HTERT RPE-1 (cell line): ENCODE measurements around the gene TFF1.
"Not testable (repeated sequence)": the region's sequence is repeated elsewhere in the genome, so short reads cannot be mapped to it uniquely, and the experiment has no call there.

ENCODE experiments used
- in situ Hi-C: fragments of 300-500 bp; cut with MboI; formaldehyde crosslinking; loops from 4 replicates; pipeline ENCODE4 v1.14.3; 2020; ENCODE audit warnings: low sequenced_read_pairs

Gene TFF1

DNA sequence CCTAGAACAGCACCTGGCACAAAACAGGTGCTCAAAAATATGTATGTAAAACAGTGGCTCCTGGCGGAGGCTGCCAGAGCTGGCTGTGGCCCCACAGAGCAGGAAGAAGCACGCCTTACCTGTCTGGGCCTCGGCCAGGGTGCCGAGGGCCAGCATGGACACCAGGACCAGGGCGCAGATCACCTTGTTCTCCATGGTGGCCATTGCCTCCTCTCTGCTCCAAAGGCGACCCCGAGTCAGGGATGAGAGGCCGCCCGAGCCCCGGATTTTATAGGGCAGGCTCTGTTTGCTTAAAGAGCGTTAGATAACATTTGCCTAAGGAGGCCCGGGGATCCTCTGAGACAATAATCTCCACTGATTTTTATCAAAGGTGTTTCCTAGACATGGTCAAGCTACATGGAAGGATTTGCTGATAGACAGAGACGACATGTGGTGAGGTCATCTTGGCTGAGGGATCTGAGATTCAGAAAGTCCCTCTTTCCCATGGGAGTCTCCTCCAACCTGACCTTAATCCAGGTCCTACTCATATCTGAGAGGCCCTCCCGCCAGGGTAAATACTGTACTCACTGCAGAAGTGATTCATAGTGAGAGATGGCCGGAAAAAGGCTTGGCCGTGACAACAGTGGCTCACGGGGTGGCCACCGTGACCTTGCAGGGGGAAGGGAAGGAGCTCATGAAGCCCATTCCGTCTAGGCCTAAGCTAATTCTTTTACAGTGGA, at the start of gene TFF1:
Gene TFF1 (minus strand): TSS at position 244 of the 719 bp plus-strand sequence. CDS start 40 bp downstream, at position 204.
- in situ Hi-C loops: no loop called here

DNA sequence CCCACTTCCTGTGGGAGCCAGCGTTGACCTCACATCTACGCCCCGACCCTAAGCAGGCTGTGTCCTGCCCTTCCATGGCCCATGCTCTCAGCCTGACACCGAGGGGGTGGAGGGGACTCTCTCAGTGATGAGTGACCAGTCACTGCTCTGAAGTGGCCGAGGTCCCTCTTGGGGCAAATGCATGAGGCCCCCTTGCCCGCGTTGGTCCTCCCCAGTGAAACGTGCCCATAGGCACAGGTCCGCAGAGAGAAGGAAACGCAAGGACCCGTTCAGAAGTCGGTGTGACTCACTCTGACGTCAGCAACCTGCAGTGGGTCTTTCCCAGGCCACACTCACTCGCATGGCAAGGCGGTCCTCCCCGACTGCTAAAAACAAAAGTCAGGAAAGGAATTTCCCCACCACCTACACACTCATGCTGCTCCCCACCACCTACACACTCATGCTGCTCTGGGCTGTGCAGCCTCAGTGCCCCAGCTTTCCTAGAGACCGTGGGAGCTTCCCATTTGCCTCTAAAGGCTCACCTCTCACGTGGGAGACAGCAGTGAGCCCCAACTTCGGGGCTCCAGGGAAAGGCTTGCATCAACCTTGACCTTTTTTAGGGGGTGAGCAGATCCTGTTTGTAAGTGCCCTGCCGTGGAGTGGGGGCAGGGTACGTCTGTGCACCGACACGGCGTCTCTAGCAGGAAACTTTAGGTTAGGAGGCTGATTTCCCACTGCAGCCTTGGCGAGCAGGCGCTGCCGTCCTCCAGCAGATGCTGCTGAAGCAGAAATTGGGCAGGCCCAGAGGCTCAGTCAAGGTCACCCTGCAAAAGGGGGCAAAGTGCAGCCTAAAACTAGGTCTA, 48.8 kb upstream of the TFF1 start:
- in situ Hi-C loops: no loop called here

DNA sequence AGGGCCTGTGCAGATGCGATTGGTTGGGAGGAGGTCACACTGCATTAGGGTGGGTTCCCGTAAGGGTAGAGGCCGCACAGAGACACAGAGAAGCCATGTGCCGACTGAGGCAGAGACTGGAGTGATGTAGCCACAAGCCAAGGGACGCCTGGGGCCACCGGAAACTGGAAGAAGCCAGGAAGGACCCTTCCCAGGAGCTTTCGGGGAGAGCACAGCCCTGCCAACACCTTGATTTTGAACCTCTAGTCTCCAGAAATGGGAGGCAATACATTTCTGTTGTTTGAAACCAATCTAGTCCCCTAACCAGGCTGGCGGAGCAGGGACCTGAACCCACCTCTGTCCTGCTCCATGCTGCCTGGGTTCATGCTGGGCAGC, 48.2 kb upstream of the TFF1 start:
- in situ Hi-C loops: no loop called here

DNA sequence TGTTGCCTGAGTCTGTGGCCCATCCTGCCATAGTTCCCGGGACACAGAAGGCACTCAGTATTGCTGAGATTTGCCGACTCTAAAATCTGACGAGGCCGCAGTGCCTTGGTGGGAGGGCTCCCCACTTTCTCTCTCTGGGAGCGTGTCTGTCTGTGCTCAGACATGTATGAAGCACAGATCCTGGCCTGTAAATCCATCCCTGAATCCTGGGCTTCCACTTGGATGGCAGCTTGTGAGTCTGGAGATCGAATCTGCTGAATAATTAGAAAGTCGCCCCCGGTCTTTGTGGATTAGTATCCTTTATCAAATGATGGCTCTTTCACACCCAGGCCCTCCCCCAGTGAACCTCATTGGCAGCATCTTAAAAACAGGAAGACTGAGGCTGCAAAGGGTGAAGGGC, 47.7 kb upstream of the TFF1 start:
- in situ Hi-C loops: no loop called here

DNA sequence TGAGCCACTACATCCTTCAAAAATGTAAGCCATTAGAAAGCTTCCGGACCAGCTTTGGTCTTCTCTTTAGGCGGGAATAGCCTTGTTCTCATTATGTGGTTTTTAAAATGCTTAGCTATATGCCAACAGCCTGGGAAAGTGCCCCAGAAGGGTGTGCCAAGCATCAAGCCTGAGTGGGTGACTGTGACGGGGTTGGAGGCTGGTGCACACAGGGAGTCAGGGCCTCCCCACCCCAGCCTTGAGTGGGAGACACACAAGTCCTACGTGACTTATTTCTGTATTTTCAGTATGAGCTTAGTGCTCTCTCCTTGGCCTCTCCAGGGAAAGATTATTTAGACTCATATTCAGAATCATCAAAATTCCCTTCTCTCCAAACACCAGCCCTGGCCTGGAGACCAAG, 47.2 kb upstream of the TFF1 start:
- in situ Hi-C loops: no loop called here

DNA sequence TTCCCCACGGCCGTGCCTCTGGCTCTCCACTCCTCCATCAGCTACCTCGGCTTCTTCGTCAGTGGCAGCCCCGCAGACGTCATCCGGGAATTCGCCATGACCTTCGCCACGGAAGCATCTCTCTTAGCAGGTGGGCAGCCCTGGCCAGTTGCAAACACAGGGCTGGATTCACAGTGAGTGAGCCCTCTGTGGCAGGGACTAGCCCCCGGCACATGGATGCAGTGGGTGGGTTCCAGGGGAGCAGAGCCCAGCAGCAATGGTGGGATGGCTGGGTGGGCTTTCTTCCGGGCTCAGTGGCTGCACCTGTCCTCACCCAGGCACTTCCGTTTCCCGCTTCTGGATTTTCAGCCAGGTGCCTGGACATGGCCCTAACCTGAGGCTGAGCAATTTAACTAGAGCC, 46.8 kb upstream of the TFF1 start:
- in situ Hi-C loops: no loop called here

DNA sequence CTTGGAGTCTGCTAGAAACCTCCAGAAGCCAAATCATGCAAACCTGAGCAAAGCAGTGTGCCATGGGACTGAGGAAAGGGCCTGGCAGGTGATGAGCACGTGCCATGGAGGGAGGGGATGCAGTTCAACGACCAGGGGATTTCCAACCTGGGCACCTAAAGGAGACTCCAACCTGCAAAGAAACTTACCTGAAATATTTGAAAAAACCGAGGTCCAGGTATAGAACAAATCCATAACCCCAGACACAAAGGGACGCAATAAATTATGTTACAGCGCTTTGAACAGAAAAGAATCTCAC, 46.2 kb upstream of the TFF1 start:
- in situ Hi-C loops: no loop called here

DNA sequence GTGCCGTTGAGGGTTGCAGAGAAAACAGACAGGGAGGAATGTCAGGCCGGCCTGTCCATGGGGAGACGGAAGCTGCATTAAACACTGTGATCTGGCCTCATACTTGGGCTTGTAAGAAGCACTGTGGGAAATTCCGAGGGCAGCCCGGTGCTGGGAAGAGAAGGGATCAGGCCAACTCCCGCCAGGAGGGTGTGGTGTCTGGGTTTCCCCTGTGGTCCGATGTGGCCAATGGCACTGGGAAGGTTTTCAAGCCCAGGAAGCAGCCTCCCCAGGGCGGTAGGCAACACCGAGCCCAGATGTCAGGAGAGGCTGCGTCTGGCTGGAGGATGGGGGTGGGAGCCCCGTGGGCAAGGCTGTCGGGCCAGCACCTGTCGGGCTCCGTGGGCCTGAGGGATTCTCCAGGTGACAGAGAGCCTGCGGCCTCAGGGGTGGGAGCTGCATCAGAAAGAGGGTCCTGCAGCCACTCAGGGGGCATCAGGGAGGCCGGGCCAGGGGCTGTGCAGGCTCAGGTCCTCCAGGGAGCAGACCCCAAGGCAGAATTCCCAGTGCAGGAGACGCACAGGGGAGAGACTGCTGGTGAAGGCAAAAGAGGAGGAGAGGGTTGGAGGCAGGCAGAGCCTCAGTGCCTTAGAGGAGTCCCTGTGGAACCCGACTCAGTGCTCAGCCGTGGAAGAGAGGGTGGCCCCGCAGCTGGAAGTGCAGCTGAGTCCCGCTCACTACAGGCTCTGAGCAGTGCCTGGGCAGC, 45.7 kb upstream of the TFF1 start:
- in situ Hi-C loops: no loop called here

DNA sequence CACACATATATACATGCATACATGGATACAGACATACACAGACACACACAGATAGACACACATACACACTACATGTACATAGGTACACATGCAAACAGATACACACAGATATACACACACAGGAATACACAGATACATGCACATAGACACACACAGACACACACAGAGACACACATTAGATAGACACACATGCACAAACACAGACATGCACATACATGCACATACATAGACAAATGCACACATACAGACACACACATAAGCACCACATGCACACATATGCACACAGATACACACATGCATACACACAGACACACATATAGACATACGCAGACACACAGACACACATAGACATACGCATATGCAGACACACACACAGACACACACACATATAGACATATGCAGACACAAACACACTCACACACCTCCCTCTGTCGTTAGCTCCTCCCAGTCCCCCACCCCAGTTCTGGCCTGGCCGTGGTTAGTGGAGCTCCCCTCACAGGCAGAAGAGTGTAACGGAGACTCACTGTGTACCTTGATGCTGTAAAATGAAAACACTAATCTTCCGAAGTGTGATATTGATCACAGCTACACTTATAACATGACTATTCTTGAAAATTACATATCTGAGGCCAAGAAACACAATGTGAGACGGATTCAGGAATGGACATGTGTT, 45.0 kb upstream of the TFF1 start:
- in situ Hi-C loops: no loop called here

DNA sequence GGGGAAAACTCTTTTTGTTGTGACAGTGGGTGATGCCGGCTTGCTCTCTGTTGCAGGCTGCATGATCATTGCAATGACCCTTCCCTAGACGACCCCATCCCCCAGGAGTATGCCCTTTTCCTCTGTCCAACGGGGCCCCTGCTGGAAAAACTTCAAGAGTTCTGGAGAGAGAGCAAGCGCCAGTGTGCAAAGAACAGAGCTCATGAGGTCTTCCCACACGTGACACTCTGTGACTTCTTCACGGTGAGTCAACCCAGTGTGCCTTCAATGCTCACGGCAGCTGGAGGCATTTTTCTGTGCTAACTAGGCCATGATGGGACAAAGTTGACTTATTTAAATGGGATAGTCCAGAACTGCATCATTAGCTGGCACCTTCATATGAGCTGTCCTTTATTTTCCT, 43.0 kb upstream of the TFF1 start:
- in situ Hi-C loops: no loop called here

DNA sequence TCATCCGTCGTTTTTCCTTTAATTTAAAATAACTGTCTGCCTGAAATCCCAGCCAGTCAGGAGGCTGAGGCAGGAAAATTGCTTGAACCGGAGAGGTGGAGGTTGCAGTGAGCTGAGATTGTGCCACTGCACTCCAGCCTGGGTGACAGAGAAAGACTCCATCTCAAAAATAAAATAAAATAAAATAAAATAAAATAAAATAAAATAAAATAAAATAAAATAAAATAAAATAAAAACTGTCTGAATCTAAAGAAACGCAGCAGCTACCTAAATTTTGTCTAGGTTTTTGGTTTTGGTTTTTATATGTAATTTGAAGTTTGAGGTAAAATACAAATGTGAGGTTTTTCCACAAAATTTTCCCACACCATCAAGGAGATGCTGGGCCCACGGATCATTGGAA, 42.4 kb upstream of the TFF1 start:
- in situ Hi-C loops: not testable (repeated sequence)

DNA sequence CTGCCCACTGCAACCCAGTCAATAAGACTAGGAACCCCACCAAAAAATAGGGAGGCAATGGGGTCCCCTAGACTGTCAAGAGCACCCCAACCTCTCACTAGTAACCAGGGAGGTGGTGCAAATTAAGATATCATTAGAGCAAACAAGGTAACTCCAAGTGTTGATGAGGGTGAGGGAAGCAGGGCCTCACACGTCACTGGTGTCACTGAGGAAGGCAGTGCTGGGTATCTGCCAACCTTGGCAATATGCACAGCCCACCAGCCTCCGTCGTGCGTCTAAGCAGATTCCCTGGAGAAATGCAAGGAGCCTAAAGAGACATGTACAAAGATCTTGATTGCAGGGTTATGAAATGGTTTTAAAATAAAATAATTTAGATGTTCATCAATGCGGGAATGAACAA, 41.1 kb upstream of the TFF1 start:
- in situ Hi-C loops: no loop called here

DNA sequence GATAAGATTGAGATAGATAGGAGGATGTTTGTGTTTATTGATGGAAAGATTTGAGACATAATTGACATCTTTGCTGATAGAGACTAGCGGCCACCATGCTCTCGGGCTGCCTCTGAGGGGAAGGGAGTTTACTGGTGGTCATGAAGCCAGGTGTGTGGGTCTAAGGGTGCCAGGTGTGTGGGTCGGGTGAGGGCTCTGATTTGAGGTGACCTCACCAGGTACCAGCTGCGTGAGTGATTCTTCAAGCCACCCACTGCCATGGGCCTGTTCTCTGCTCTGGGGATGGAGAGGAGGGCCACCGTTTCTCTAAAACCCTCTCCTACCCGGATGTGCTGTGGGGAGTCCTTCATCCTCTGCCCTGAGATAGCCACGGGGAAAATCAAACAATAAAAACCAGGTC, 40.5 kb upstream of the TFF1 start:
- in situ Hi-C loops: no loop called here

DNA sequence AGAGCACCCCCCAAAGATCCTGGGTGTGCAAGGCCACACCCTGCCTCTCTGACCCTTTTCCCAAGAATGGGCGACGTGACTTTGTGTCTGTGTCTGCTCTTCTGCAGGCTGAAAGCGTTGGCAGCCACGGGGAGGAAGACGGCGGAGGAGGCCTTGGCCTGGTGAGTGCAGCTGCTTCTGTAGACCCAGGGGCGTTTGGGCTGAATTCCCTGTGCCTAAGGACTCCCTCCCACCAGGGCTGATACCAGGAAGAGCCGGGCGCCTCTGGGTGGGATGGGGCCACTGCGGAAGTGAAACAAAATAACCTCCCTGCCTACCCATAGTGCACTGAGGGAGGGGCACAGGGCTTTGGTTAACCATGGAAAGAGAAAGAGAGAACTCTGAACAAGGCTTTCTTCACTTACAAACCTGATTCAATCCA, 39.9 kb upstream of the TFF1 start:
- in situ Hi-C loops: no loop called here

DNA sequence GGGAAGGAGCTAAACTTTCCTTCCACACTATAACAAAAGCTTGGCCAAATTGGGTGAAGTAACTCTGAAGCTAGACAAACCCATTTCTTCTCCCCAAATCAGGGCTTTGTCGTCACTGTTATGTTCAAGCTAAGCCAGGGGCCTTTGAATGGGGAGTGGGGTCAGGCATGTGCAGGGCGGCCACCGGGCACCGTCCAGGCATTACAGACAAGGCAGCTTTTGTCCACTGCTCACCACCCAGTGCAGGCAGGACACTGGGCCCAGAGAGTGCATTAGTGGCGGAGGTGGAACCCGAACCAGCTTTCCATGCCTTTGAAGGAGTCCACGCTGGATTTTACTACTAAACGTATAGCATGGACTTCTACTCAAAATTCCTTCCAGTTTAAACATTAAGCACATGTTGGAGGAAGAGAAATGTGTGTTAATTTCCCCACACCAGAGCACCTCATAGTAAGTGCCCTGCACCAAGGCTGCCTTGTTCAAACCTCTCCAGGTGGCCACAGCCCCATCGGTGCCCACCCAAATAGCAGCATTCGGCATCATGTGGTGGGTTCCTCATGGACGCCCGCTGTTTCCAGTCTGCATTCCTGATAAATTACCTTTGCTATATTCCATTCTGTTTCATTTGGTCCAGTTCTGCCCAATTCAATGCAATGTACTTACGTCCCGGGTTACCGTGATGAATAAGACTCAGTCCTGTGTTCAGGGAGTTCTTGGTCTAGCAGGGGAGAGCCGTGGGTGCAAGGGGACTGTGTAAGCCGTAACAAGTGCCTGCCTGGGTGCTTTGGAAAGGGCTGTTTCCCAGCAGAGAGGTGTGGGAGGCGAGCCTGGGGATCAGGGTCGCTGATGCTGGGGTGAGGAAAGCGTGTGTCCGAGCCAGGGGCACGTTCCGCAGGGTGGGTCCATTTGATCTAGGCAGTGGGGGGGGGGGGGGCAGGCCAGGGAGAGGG, 39.0 kb upstream of the TFF1 start:
- in situ Hi-C loops: no loop called here

DNA sequence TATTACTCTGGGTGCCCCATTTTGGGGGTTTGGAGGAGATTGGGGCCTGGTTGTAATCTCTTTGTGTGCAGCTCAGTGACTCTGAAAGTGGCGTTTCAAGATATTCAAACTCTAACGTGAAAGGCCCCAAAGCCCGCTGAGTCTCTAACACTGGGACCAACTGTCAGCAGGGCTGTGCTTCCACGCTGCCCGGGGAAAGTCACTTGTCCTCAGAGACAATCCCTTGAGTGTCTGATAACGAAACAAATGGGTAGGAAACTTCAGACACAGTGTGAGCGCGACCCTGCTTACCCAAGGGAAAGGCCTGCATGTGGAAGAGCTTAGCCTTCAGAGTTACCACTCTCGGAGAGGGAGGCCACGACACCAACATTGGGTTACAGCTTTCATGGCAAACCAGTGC, 38.2 kb upstream of the TFF1 start:
- in situ Hi-C loops: no loop called here

DNA sequence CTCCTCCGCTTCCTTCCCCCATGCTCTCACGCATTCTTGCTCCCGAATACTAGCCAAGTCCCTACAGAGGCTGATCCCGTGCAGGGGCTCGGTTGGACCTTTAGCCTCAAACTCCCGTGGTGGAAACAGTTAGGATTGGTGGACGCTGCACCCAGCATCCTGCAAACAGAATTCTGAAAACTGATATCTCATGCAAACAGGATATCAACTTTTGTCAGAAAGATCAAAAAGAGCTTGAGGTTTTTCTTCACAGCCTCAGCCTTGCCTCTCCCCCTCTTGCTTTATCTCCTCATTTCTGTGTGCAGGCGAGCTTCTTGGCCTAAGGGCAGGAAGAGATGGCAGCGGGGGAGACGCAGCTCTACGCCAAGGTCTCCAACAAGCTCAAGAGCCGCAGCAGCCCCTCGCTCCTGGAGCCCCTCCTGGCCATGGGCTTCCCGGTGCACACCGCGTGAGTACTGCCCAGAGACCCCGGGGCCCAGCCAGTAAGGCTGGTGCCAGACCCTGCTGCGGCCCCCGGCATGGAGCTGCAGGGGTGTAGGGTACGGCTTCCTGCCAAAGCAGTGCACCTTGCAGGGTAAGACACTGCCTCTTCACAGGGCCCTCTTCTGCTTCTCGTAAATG, 37.4 kb upstream of the TFF1 start, which contains the start of gene UBASH3A:
Gene UBASH3A (plus strand): TSS at position 292 of the 621 bp plus-strand sequence. CDS start 44 bp downstream, at position 336.
- in situ Hi-C loops: no loop called here

DNA sequence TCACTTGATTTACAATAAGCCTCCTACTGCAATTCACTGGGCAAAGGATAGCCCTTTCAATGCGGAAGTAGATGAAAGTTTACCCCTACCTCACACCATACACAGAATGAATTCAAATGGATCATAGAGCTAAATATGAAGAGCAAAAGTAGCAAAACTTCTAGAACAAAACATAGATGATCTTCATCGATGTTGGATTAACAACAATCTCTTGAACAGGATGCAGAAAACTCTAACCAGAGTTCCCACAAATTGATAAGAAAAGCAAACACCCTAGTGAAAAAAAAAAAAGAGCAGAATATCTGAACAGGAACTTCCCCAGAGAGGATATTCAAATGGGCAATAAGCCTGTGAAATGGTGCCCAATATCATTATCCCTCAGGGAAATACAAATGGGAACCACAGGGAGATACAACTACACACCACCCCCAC, 35.5 kb upstream of the TFF1 start:
- in situ Hi-C loops: no loop called here

DNA sequence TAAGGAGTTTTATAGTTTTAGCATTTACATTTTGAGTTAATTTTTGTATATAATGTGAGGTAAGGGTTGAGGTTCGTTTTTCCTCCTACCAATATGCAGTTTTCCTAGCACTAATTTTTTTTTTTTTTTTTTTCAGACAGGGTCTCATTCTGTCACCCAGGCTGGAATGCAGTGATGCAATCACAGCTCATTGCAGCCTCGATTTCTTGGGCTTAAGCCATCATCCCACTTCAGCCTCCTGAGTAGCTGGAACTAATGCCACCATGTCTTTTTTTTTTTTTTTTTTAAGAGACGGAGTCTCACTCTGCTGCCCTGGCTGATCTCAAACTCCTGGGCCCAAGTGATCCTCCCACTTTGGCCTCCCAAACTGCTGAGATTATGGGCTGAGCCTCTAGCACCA, 34.8 kb upstream of the TFF1 start:
- in situ Hi-C loops: no loop called here

DNA sequence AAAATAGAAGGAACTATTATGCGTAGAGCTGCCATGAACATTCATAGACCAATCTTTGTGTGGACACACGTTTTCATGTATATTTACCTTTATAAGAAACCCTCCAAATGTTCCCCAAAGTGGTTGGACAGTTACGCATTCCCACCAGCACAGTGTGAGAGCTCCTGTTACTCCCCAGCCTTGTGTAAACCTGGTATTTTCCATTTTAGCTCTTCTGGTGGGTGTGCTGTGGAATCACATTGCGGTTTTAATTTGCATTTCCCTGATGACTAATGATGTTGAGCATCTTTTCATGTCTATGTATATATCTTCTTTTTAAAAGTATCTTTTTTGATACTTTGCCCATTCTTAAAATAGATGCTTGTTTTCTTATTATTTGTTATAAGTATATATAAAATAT, 34.2 kb upstream of the TFF1 start:
- in situ Hi-C loops: no loop called here
